WI38 (cell line): ENCODE measurements around the gene MAPKAP1.

Experiments used
- H3K4me3 ChIP-seq: 2 replicates; pipeline ENCODE4 v1.5.1; 2011; ENCODE audit warnings: low read depth, mild to moderate bottlenecking, control low read depth, low read length
- TF ChIP-seq, protein P1 (sequence below): IDR thresholded peaks from 2 replicates; pipeline ENCODE4 v1.5.1; 2012; ENCODE audit warnings: low read depth, mild to moderate bottlenecking, control low read depth, low read length

Gene MAPKAP1

DNA sequence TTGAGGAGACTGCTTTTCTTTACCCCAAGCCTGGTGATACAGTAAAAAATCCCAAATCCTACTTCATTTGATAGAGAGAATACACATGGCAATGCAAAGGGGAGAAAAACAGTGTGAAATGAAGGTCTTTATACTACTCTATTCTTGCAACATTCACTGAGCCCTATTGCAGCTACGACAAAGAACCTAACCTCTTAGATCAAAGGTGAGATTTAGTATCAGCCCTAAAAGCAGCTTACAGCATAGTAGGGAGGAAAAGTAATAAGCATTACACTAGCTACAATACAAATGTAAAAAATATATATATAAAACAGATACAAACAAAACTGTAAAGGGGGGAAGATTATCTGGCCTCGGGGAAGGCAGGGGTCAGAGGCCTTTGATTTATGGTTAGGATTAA lies 147.1 kb downstream of the MAPKAP1 start:
- TF ChIP-seq, protein P1, sequence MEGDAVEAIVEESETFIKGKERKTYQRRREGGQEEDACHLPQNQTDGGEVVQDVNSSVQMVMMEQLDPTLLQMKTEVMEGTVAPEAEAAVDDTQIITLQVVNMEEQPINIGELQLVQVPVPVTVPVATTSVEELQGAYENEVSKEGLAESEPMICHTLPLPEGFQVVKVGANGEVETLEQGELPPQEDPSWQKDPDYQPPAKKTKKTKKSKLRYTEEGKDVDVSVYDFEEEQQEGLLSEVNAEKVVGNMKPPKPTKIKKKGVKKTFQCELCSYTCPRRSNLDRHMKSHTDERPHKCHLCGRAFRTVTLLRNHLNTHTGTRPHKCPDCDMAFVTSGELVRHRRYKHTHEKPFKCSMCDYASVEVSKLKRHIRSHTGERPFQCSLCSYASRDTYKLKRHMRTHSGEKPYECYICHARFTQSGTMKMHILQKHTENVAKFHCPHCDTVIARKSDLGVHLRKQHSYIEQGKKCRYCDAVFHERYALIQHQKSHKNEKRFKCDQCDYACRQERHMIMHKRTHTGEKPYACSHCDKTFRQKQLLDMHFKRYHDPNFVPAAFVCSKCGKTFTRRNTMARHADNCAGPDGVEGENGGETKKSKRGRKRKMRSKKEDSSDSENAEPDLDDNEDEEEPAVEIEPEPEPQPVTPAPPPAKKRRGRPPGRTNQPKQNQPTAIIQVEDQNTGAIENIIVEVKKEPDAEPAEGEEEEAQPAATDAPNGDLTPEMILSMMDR: no peak

DNA sequence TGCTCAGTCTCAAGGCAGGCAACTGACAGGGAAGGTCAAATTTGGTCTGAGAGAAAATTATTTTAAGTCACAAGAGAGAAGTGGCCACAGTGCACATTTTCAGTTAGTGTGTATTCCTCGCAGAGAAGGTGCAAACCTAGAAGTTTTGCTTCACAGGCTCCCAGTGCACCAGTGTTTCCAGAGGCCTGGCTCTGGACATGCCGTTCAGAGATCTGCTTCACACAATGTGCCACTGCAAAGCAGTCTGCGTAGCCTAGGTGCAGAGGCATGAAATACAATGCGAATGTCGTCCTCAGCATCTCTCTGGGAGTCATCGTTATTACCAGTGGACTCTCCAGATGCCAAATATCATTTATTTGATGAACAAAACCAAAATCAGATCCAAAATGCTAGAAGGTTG lies 147.8 kb downstream of the MAPKAP1 start:
- TF ChIP-seq, protein P1: no peak
- no peak overlapping the region for H3K4me3 ChIP-seq

More for the DNA sequence above, 147.1 kb downstream of the MAPKAP1 start:
- H3K4me3 ChIP-seq: no peak overlapping the region

DNA sequence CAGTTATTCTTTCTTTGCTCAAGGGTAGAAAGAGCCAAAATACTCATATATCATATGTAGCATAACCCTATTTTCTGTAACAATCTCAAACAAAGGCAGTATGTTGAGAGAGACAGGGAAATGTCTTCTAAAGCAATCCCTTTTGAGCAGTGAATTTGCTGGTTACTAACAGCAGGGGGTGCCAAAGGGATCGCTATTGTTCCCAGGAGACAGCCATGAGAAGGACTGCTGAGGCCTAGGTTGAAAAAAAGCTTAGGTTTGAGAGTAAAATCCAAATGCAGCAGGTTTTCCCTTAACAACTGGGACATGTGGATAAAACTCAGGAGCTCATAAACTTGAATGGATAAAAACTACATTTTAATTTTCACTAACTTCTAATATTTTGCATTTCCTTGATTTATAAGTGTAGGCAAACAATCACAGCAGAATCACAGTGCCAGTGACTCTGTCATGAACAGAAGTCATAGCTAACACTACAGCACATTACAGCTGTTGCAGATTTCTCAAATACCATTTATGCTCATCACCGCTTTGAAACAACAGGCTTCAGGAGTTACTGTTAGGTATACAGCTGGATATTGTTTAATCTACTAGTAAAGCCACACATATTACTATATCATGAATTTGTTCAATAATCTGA lies 148.4 kb downstream of the MAPKAP1 start:
- TF ChIP-seq, protein P1: peak; percentile 76
- no peak overlapping the region for H3K4me3 ChIP-seq

DNA sequence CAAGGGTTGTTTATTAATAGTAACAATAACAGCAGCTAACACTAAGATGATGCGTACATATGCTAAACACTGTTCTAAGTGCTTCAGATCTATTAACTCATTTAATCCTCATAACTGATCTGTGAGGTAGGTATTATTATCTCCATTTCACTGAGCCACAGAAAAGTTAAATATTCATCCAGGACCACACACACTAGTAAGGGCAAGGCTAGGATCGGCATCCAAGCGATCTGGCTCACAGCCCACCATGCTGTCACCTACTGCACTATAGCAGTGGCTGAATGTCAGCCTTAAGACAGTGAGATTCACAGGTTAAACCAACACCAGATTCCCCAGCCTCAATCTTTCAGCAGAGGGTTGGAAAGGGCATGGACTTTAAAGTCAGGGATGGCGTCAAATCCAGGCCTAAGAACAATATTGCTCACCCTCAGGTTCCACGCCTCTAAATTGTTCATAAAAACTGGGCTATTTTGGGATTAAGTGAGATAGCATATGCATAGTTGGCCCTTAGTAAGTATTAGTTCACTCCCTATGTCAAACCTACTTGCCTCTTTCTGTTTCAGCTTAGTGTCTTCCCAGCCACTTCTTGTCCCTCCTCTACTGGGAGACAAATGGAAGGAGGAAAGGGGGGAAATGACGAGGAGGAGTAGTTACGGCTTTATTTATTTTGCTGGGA lies 150.8 kb downstream of the MAPKAP1 start:
- no peak overlapping the region for H3K4me3 ChIP-seq
- TF ChIP-seq, protein P1: no peak

DNA sequence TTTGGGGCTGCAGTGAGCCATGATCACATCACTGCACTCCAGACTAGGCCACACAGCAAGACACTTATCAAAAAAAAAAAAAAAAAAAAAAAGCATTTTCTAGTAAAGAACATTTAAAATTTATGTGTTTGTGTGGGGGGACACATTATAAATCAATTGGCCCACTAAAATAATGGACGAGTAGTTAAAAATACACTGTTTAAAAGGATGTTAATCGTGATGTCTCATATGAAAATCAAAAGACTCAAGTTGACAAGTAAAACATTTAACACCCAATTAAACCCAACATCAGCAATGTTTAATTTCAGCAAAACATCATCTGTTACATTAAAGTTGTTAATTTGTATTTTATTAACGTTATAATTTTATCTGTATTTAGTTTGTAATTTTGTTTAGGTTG lies 152.3 kb downstream of the MAPKAP1 start:
- no peak overlapping the region for H3K4me3 ChIP-seq
- TF ChIP-seq, protein P1: no peak

DNA sequence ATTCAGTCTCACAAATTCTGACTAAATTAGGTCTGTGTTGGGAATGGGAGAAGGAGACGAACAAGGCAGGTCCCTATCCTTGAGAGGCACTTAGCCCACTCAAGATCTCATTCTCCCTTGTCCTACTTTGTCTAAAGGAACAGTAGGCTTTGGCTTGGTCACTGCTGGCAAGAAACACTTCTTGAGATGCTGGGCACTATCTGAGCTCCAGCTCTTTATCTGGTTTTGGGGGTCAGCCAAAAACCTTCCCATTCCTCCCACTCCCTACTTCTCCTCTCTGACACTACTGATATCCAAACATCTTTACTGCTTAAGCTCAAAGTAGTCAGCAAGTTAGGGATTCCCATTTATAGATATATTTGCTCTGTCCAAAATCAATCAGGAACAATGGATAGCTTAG lies 155.2 kb downstream of the MAPKAP1 start:
- no peak overlapping the region for H3K4me3 ChIP-seq
- TF ChIP-seq, protein P1: no peak
